Measurements from ENCODE around the gene ALPP.

DNA sequence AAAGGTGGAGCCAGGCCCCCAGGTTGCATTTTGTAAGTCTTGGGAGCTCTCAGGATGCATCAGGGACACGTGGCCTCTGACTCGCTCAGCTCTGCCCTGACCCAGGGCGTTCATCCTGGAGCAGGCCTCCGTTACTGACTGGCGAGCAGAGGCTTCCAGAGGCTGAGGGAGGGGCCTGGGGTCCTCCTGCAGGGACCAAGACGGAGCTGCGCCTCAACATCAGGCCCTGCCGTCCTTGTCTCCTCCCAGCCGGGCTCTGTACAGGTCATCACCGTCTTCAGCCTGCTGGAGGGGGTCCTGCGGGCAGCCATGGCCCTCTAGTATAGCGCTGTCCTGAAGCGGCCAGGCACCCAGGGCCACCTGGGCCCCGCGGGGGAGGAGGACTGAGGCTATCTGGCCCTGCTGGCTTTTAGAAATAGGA, 10.2 kb upstream of the ALPP start:
- TF ChIP-seq CTCF (IDR thresholded peaks at IDR 0.05; ENCODE audit: insufficient read depth, low read length) (no peak), SPI1 (IDR thresholded peaks at IDR 0.05; ENCODE audit: borderline replicate concordance, low read depth) (no peak)

All from HL-60 (cell line).